HG03025 (cell line): ENCODE data around the gene ZNF503.

Experiments
- ATAC-seq: cut with Tn5 transposase; IDR thresholded peaks from one replicate; pipeline ENCODE4 v1.9.1; 2021; ENCODE audit warnings: mild to moderate bottlenecking, moderate library complexity; ENCODE audit not compliant: unreplicated experiment, low FRiP score

ZNF503 gene, protein sequence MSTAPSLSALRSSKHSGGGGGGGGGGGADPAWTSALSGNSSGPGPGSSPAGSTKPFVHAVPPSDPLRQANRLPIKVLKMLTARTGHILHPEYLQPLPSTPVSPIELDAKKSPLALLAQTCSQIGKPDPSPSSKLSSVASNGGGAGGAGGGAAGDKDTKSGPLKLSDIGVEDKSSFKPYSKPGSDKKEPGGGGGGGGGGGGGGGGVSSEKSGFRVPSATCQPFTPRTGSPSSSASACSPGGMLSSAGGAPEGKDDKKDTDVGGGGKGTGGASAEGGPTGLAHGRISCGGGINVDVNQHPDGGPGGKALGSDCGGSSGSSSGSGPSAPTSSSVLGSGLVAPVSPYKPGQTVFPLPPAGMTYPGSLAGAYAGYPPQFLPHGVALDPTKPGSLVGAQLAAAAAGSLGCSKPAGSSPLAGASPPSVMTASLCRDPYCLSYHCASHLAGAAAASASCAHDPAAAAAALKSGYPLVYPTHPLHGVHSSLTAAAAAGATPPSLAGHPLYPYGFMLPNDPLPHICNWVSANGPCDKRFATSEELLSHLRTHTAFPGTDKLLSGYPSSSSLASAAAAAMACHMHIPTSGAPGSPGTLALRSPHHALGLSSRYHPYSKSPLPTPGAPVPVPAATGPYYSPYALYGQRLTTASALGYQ

DNA sequence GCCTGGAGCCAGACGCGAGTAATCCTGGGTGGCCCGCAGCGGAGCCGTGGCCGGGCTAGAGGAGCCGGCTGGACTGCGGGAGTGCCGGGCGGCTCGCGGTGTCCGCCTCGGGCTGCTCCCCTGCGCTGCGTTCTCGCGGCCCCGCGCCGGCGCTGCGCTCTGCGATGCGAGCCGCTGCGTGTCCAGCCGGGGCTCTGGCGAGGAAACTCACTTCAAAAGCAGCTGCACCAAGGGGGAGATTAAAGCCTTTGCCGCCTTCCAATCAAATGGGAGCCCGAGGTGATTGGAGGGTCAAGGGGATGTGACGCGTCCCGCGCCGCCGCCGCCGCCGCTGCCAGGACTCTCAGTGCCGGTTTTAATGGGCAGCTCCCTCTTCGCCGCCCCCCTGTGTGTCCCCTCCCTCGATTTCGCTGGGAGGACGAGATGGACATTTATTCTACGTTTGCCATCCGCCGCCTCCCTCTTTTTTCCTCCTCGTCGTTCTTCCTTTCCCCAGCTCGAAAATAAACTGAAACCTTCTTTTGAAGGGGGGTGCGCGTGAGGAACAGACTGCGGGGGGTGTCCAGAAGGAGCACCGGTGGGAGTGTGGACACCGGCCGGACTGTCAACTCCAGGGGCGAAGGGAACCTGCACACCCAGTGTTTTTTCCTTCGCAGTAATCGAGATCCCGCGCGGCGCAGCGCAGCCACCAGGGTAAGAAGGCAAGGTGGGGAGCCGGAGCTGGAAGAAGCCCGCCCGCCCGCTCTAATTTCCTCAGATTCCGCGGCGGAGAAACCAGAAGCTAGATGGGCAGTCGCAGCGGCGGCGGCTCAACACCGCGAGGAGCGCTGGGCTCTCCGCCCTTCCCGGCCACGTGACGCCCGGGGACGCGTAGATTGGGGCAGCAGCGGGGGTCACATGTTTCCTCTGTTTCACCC is at the start of gene ZNF503:
Gene ZNF503 (minus strand): TSS at position 196 of the 917 bp plus-strand sequence. CDS start 345 bp downstream, outside the sequence.
- no peak for ATAC-seq

DNA sequence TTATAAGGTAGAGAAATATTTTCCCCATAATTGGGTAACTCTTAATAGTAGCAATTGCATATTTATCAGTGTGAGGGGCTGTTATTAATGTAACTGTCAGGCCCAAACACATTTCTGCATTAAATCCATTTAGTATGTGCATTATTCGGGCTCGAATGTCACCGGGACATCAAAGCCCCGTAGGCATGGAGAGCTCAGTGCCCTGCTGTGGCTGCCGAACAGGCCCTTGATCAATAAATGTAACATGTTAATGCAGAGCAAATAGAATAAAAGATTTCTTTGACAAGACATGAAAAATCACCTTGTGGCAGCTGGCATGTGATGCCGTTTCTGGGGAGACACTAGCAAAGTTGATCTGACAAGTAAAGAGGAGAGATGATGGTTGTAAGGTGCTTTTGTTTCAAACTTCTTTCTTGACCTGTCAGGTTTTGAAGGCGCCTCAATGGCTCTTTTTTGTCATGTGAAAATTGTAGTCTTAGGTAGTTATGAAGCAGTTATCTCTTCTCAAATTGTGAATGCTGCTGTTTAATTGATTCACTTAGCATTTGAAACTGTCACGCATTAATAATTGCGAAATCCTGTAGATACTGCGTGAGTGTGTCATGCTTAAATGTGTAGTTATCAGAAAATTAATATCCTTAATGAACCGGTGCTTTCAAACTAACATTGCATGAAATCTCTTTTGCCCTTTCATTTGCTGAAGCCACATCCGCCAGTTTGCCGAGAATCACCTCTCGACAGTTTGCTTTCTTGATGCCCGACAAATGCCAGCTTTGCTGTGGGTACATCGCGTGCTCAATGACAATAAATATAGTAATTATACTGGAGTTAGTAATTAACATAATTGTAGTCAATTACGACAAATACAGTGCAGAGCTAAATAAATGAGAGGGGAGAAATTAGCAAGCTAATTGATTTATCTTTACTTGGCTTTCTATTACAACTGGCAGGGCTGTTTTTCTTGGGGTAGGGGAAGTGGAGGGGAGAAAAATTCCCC is 49.4 kb upstream of the ZNF503 start:
- no peak for ATAC-seq

DNA sequence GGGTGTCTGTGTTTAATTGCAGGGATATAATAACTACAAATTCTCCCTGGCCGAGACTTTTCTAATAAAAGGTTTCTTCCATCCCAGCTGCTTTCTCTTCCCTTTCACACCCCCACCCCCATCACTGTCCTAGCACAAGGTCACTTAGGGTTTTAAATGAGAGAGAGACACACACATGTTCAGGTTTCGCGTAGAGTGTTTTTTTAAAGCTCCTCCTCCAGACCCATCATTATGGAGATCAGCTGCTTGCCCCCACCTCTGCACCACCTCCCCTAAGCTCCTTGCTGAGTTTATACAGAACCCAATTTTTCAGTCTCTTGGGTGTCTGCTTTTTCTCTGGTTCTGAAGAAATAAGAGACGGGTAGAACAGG is 48.5 kb upstream of the ZNF503 start:
- ATAC-seq, result no peak

DNA sequence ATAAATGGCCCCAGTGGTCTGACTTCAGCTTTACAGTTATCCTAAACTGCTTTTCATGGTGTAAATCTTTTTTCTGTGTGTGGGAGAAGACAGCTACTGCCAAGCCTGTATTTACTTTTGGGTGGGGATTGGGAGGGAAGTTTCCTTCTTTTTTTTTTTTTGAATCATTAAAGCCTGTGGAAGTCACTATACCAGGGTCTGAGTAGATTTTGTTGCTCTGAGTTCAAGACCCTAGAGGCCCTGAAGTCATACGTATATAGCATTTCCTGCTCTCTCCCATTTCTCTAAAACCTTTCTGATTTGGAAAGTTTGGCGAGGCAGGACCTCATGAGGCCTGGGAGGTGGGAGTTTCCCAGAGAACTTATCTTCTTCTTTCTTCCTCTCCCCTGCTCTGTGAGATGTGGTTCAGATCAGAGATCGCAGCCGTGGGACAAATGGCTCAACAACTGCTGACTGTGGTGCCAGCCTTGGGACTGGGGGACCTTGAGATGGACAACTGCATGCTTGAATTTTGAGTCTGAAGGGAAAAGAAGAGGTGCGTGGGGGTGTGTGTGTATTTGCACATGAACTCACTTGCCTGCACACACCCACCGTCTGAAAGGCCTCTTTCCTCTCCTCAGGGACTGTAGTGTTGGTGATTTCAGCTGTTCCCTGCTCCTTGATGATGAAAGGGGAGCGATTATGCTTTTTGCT is 48.0 kb upstream of the ZNF503 start:
- no peak for ATAC-seq

DNA sequence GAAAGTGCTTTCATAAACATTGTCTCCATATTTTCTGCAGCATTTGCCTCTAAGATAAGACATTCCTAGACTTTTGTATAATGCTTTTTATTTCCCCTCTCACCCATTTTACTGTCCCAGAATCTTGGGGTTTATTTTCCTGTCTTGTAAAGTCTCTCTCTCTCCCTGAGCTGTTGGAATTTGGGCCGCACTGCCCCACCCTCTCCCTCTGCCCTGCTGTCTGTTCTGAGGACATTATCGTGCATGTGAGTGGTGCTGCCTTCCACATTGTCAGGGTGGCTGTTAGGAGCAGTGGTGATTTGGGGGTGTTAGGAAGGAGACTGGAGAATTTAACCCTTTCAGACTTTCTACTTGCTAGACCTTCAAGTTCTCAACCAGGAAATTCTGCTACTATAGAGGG is 46.6 kb upstream of the ZNF503 start:
- no peak for ATAC-seq

DNA sequence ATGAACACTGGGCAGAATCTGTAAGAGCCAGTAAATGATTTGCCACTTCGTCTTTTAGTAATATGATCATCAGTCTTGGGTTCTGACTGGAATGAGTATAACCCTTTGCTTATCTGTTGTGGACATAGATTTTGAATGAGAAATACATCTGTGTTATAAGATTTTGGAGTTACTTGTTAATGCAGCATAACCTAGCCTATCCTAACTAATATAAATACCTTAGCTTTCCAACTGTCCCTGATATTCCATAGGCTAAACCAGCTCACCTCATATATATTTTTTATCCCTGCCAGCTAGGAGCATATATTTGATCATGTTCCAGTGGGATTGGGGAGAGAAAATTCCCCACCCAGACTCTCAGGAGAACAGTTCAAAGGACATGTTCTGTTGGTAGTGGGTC is 44.9 kb upstream of the ZNF503 start:
- ATAC-seq, result no peak

DNA sequence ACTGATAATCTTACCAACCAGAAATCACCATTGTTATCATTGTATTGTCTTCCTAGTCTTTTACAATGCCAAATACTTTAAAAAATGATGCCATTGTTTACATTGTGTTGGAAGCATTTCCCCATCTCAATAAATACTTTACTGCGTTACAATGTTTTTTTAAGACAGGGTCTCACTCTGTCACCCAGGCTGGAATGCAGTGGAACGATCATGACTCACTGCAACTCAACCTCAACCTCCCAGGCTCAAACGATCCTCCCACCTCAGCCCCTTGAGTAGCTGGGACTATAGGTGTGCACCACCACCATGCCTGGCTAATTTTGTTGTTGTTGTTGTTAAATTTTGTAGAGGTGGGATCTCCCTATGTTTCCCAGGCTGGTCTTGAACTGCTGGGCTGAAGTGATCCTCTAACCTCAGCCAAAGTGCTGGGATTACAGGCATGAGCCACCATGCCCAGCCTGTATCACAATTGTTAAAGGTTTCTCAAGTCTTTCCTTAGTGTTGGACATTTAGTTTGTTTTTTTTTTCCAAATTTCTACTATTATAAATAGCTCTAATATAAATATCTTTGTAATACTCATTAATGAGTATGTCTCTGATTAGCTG is 43.3 kb upstream of the ZNF503 start:
- no peak for ATAC-seq

DNA sequence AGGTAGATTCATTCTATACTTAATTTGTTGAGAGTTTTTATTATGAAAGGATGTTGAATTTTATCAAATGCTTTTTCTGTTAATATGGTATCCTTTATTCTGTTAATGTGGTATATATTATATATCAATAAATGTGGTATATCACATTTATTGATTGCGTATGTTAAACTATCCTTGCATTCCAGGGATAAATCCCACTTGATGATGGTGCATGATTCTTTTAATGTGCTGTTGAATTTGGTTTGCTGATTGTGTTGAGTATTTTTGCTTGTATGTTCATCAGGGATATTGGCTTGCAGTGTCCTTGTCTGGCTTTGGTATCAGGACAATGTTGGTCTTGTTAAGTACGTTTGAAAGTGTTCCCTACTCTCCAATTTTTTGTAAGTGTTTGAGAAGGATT is 41.8 kb upstream of the ZNF503 start:
- no peak for ATAC-seq

DNA sequence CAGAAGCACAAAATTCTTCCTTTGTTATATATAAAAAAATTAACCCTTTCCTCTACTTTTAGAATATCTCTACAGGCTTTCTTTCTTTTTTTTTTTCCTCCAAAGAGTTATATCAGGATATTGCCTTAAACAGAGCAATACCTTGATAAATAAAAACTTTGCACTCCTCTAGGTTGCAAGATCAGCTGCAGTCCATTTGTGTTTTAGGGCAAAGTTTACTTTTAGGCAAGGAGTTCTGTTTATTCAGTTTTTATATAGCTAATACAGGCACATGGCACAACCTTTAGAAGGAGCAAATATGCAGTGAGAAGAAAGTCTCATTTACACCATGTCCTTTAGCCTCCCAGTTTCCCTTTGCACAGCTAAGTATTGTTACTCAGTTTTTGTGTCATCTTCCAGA is 40.1 kb upstream of the ZNF503 start:
- ATAC-seq, result no peak

DNA sequence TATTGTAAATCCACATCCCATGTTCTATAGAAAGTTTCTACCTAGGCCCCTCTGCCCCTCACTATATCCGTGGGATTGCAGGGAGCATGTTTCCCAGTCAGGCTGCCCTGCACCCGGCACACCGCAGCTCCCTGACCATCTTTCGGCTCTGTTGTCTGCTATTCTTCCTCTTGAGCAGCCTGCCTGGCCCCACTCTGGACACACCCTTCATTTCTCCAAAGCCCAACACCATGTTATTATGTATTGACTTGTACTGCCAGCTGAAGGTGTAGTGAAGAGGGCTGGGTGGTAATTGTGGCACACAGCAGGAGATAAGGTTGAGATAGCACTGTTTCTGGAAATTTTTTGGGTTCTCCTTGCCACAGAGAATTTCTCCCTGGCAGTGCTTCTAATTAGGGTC is 39.6 kb upstream of the ZNF503 start:
- ATAC-seq, result no peak

DNA sequence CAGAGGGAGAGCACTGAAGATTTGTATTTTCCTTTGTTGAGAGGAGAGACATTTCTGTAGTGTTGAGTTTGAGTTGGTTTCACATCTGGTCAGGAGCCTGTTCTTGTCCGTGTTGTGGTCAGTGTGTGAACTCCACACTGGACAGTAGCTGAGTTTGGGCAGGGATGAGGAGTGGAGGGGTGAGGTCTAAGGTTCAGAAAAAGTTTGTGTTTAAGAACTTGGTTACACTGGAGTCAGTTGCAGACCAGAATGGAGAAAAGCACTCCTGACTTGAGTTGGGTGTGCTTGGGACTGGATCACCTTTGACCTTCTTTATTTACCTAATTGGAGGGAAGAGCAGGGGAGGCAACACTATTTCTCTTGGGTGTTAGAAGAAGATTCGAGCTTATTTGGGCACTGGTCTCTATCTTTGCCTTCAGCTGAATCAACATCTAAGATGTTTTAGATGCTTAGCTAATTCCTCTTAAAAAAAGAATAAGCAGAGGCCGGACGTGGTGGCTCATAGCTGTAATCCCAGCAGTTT is 38.8 kb upstream of the ZNF503 start:
- no peak for ATAC-seq

DNA sequence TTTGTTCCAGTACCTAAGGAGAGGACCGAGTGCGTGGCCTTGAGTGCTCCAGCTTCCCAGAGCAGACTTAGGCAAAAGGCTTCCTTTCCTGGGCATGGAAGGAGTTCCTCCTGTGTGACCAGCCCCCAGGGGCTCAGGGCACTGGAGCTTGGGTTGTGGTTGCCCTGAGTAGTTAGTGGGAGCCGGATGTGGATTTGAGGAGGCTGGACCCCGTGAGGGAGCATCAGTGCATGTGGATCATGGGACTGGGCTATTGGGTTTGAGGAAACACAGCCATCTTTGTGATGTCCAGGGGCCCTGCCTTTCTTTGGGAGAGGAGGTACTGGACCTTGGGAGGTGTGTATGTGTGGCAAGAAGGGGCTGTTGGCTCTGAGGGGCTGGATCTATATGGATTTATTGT is 38.2 kb upstream of the ZNF503 start:
- ATAC-seq, result no peak

DNA sequence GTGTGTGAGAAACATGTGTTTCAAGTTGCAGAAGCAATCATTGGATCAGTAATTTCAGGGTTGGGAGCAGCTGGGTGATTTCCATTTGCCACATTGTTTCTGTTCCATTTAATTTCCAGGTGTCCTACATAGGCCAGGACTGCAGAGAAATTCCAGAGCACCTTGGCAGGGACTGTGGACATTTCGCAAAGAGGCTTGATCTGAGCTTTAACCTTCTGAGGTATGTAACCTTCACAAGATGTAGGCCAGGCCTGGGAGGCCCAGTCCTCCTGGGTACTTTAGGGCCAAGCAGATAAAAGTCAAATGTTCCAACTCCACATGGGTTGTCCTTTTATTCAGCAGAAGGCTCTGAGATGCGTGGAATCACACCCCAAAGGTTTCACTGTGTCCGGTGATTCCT is 36.7 kb upstream of the ZNF503 start:
- ATAC-seq, result no peak

DNA sequence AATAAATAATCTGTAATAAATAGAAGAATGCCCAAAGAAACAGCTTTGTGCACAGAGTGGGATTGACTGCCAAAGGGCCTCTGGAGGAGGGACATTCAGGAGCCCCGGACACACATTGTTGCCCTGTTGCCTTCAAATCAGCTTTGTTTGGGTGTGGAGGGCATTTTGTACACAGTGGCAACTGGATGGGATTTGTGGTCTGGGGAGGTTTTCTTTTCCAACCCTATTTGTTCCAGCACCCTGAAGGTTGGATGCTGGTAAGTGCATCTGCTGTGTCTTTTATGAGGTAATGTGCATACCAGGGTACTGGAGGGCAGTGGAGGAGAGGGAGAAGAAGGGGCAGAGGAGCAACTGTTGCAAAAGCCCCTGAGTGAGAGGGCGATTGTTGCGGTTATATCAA is 36.1 kb upstream of the ZNF503 start:
- ATAC-seq, result no peak

DNA sequence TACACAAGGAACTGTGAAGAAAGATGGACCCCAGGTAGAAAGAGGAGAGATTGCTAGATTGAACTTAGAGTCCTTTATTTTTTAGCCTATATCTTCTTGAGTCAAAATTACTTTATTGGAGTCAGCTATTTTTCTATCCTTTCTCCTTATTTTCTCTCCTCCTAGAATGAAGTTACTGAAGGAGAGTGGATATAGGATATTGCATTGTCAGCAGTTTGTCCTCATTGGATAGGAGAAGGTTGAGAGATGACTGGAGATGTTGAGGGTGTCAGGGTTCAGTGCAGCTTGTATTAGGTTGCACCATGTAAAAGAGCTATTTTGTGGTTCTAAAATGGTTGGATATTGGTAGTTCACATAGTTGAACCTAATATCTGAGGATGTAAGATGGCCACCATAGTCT is 35.3 kb upstream of the ZNF503 start:
- no peak for ATAC-seq

DNA sequence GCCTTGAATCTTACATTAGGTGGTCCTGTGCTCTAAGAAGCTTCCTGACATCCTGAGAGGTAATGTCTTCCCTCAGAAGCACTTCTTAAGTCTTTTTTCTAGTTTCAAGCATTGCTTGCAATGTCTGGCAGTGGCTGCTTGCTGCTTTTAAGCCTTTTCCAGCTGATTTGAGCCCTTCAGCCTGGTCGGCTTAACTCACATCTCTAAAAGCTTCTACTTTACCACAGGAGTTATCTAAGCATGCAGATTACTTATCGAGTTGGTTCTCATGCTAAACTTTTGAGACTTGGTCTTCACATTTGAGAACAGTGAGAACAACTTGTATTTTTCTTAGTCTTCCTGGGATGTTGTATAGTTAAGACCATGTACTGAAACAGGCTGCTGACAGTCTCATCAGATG is 33.7 kb upstream of the ZNF503 start:
- no peak for ATAC-seq

DNA sequence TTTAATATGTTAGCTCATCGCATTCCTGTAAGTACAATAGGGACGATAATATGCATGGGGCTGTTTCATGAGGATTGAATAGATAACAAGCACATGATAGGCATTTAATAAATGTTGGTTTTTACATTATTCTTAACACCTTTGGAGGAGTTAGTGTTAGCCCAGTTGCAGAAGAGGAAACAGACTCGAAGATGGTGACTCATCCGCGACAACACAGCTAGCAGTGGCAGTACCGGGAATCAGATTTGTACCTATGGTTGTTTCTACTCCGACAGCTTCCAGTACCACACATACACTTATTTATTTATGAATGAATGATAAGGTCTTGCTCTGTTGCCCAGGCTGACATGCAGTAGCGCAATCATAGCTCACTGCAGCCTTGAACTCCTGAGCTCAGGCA is 32.7 kb upstream of the ZNF503 start:
- no peak for ATAC-seq

DNA sequence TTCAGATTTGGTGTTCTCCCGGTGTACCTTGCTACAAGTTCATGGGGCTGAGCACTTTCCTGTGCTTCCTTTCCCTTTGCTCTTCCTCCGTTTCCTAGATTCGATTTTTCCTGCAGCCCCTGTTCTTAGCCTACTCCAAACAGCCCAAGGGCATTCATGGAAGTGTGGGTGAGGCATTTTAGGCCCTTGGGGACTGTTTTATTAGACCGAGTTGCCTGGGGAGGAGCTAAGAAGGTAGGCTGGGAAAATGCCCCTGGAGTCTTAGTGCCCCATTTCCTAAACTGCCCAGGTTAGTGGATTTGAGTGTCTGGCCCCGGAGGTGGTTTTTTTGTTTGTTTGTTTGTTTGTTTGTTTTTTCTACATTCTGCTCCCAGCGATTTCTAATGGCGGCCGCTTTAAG is 31.7 kb upstream of the ZNF503 start:
- no peak for ATAC-seq

DNA sequence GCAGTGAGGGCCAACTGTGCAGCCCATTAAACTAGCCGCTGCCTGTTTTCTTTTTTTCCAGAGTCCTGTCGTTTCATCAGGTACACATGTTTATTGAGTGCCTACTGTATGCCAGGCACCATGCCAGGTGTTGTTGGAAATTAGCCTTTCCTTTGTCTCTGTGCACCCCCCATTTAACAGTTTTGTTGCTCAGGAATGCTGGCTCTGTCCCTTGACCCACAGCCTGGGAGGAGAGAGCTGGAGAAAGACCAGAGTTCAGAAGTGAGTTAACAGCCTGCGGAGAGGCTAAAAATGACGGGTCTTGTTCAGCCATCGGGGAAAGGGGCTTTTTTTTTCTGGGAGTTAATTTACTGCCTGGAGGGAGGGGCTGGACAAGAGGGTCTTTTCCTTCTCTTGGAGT is 31.2 kb upstream of the ZNF503 start:
- ATAC-seq, result no peak
